IMR-90 (cell line): ENCODE results near the gene PAWR. TPM values are rescaled to one million over a fixed set of nuclear protein-coding genes. Genes with fewer than 3 reads are reported as not detected.
A peak's percentile ranks its signal among the peaks of the same experiment; 100 is the strongest.

Experiments used
- ATAC-seq: fragments of 200-7000 bp; cut with Tn5 transposase; 2 replicates; pipeline ENCODE4 v1.9.1; 2020; ENCODE audit warnings: low read depth, mild to moderate bottlenecking, moderate library complexity
- BruUV-seq: library from RNA; stranded (reverse); fragments of 400-500 nt; replicated peaks from 2 replicates; lab custom pipeline; 2021; lab: Mats Ljungman, UMichigan
- CTCF ChIA-PET: fragments of 300-600 bp; formaldehyde crosslinking; extraction: SDS; loops from one replicate; lab custom pipeline; 2021; ENCODE audit warnings: antibody characterized with exemption; lab: Yijun Ruan, JAX
- POLR2A ChIA-PET: fragments of 300-600 bp; sonication (Branson Sonifier 250); formaldehyde crosslinking; loops from one replicate; lab custom pipeline; 2022; ENCODE audit warnings: antibody characterized with exemption; ENCODE audit not compliant: unreplicated experiment; lab: Charles Lee
- DNase-seq: peaks from one replicate; pipeline ENCODE4 v3.0.0; 2013
- H2AFZ ChIP-seq: replicated peaks from 2 replicates; pipeline ENCODE3; 2013; ENCODE audit warnings: low read length, mild to moderate bottlenecking; ENCODE audit not compliant: poor library complexity
- H2AK5ac ChIP-seq: 2 replicates; pipeline ENCODE4 v1.6.1; 2013; ENCODE audit warnings: low read depth, low read length, inconsistent platforms
- H2AK9ac ChIP-seq: replicated peaks from 2 replicates; pipeline ENCODE3; 2013; ENCODE audit warnings: mild to moderate bottlenecking, low read depth, low read length, moderate library complexity; ENCODE audit not compliant: poor library complexity
- H2BK120ac ChIP-seq: 2 replicates; pipeline ENCODE4 v1.6.1; 2013; ENCODE audit warnings: low read depth, low read length, inconsistent platforms
- H2BK15ac ChIP-seq: 3 replicates; pipeline ENCODE4 v1.6.1; 2013; ENCODE audit warnings: low read depth, low read length, inconsistent platforms
- H2BK20ac ChIP-seq: 2 replicates; pipeline ENCODE4 v1.6.1; 2013; ENCODE audit warnings: low read depth, mild to moderate bottlenecking, inconsistent platforms, low read length, moderate library complexity
- H2BK5ac ChIP-seq: 2 replicates; pipeline ENCODE4 v1.6.1; 2013; ENCODE audit warnings: mild to moderate bottlenecking, low read depth, low read length, inconsistent platforms; ENCODE audit not compliant: poor library complexity, severe bottlenecking
- H3K14ac ChIP-seq: replicated peaks from 2 replicates; pipeline ENCODE4 v1.6.1; 2013; ENCODE audit warnings: low read depth, low read length, inconsistent platforms
- H3K18ac ChIP-seq: 2 replicates; pipeline ENCODE4 v1.6.1; 2013; ENCODE audit warnings: low read depth, low read length, control low read depth
- H3K23ac ChIP-seq: 2 replicates; pipeline ENCODE4 v1.6.1; 2013; ENCODE audit warnings: low read depth, low read length, inconsistent platforms
- H3K27ac ChIP-seq: 2 replicates; pipeline ENCODE4 v1.5.1; 2013; ENCODE audit warnings: mild to moderate bottlenecking, control low read depth, low read length; ENCODE audit not compliant: insufficient read depth
- H3K27me3 ChIP-seq: 2 replicates; pipeline ENCODE4 v1.6.1; 2013; ENCODE audit warnings: low read length; ENCODE audit not compliant: control insufficient read depth, insufficient read depth
- H3K36me3 ChIP-seq: 2 replicates; pipeline ENCODE4 v1.6.1; 2013; ENCODE audit warnings: low read length, mixed read lengths; ENCODE audit not compliant: control insufficient read depth, insufficient read depth
- H3K4ac ChIP-seq: 2 replicates; pipeline ENCODE4 v1.6.1; 2013; ENCODE audit warnings: low read depth, low read length, inconsistent platforms
- H3K4me1 ChIP-seq: 2 replicates; pipeline ENCODE4 v1.6.1; 2013; ENCODE audit warnings: low read length, mixed read lengths; ENCODE audit not compliant: control insufficient read depth, insufficient read depth
- H3K4me2 ChIP-seq: 2 replicates; pipeline ENCODE4 v1.6.1; 2013; ENCODE audit warnings: low read depth, mild to moderate bottlenecking, control low read depth, low read length, moderate library complexity
- H3K4me3 ChIP-seq: 2 replicates; pipeline ENCODE4 v1.5.1; 2013; ENCODE audit warnings: low read depth, mild to moderate bottlenecking, control low read depth, low read length, moderate library complexity; ENCODE audit not compliant: insufficient read depth
- H3K56ac ChIP-seq: 2 replicates; pipeline ENCODE4 v1.6.1; 2013; ENCODE audit warnings: low read length, inconsistent platforms; ENCODE audit not compliant: insufficient read depth; ENCODE audit errors: extremely low read depth
- H3K79me1 ChIP-seq, 2 experiments: 2 replicates each; pipeline ENCODE4 v1.6.1; 2013; ENCODE audit warnings: low read length in 2 of 2, inconsistent platforms in 1 of 2, low read depth in 1 of 2
- H3K9ac ChIP-seq: 2 replicates; pipeline ENCODE4 v1.6.1; 2013; ENCODE audit warnings: low read depth, low read length, control low read depth
- H3K9me1 ChIP-seq: 2 replicates; pipeline ENCODE4 v1.6.1; 2013; ENCODE audit warnings: low read length, inconsistent platforms; ENCODE audit not compliant: insufficient read depth
- H3K9me3 ChIP-seq: 2 replicates; pipeline ENCODE4 v1.6.1; 2013; ENCODE audit warnings: low read length; ENCODE audit not compliant: control insufficient read depth, insufficient read depth
- H4K20me1 ChIP-seq: 2 replicates; pipeline ENCODE4 v1.6.1; 2013; ENCODE audit warnings: low read length, inconsistent platforms; ENCODE audit not compliant: insufficient read depth
- H4K5ac ChIP-seq: 2 replicates; pipeline ENCODE4 v1.6.1; 2013; ENCODE audit warnings: mild to moderate bottlenecking, low read depth, low read length, control low read depth
- H4K8ac ChIP-seq, 2 experiments: 2 replicates each; pipeline ENCODE4 v1.6.1; 2013; ENCODE audit warnings: low read depth in 2 of 2, low read length in 2 of 2, control low read depth in 1 of 2, inconsistent platforms in 1 of 2
- H4K91ac ChIP-seq: 2 replicates; pipeline ENCODE4 v1.6.1; 2013; ENCODE audit warnings: low read depth, low read length, inconsistent platforms; ENCODE audit not compliant: insufficient read depth
- BHLHE40 ChIP-seq: fragments of 150-350 bp; IDR thresholded peaks from 2 replicates; pipeline ENCODE4 v1.6.1; 2016; ENCODE audit warnings: mild to moderate bottlenecking, low read depth, low read length
- CEBPB ChIP-seq: IDR thresholded peaks from 2 replicates; pipeline ENCODE4 v1.6.1; 2012; ENCODE audit warnings: low read depth, low read length, improper control_type of control experiment
- CHD1 ChIP-seq: IDR thresholded peaks from 2 replicates; pipeline ENCODE4 v1.6.1; 2012; ENCODE audit warnings: low read depth, low read length, improper control_type of control experiment
- MAFK ChIP-seq: IDR thresholded peaks from 2 replicates; pipeline ENCODE4 v1.6.1; 2012; ENCODE audit warnings: low read depth, low read length, improper control_type of control experiment
- POLR2A ChIP-seq: IDR thresholded peaks from 2 replicates; pipeline ENCODE4 v1.6.1; 2012; ENCODE audit warnings: mild to moderate bottlenecking, low read depth, low read length
- RAD21 ChIP-seq: IDR thresholded peaks from 2 replicates; pipeline ENCODE4 v1.6.1; 2012; ENCODE audit warnings: low read length, improper control_type of control experiment
- RCOR1 ChIP-seq: IDR thresholded peaks from 2 replicates; pipeline ENCODE4 v1.6.1; 2012; ENCODE audit warnings: mild to moderate bottlenecking, low read length, improper control_type of control experiment; ENCODE audit not compliant: insufficient replicate concordance
- RFX5 ChIP-seq: IDR thresholded peaks from 2 replicates; pipeline ENCODE4 v1.8.0; 2012; ENCODE audit warnings: low read depth, mild to moderate bottlenecking, low read length, moderate library complexity
- WGBS, 2 experiments: methylation state at CpG; one replicate each; pipeline versions ENCODE4 v1.1.5 to v1.1.7; 2013; ENCODE audit warnings: missing lambda C conversion rate in 2 of 2; ENCODE audit not compliant: insufficient read length in 1 of 2; ENCODE audit errors: extremely low coverage in 2 of 2; 5-methylcytosine and 5-hydroxymethylcytosine counted together
- dilution Hi-C: fragments of 300-500 bp; cut with HindIII; formaldehyde crosslinking; loops from one replicate; pipeline ENCODE4 v1.14.3; 2018; ENCODE audit warnings: low sequenced_read_pairs; ENCODE audit not compliant: unreplicated experiment
- in situ Hi-C: fragments of 300-500 bp; cut with MboI; formaldehyde crosslinking; loops from 3 replicates; pipeline ENCODE4 v1.14.3; 2019; ENCODE audit warnings: low sequenced_read_pairs, inconsistent platforms, mixed read lengths
- intact Hi-C: fragments of 100-400 bp; cut with micrococcal nuclease; formaldehyde crosslinking; loops from 2 replicates; pipeline ENCODE4 v1.10.0; 2022
- polyA plus RNA-seq, 3 experiments: library from polyadenylated mRNA; depleted of rRNA; stranded (reverse); fragments of >200 nt; gene quantifications; 2 replicates each; pipeline ENCODE4 v1.2.3, GENCODE V29; 2012; ENCODE audit warnings: low replicate concordance in 1 of 3
- total RNA-seq: library from RNA; depleted of rRNA; stranded (reverse); fragments of >200 nt; gene quantifications from 2 replicates; pipeline ENCODE4 v1.2.3, GENCODE V29; 2012
- TF ChIP-seq, protein P1 (sequence below): conservative IDR thresholded peaks from 2 replicates; pipeline ENCODE4 v1.5.1; 2012; ENCODE audit warnings: mild to moderate bottlenecking, low read depth, low read length, improper control_type of control experiment

The PAWR gene
- total and polyA plus RNA-seq, 2 of the 4 experiments (the other 2 are of a cell fraction), result 13.2 to 13.6 TPM

DNA sequence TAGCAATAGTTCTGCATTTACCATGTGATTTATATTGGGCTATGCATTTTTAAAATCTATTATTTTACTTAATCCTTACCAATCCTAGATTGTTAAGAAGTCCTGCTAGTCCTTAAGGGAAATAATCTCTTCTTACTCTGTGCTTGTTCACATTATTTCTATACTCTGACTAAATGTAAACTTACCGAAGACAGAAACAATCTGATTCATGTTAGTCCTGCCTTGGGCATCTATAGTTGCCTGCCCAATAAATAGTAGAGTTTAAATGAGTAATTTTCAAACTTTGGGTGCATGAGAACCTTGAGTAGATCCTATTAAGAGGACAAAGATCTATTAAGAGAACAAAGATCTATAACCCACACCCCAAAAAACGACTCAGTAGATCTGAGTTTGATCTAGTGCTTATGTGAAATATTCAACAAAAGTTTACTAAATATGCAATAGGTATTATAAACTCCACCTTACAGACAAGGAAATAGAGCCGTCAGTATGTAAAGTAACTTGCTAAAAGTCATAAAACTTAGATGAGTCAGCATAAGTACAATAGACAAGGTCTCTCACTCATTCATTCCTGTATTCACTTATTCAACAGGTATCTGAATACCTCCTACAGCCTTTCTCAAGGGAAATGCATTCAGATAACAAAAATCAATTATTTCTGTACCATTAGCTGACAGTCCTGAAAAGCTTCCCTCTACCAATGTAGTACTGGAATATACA is 127.6 kb downstream of the PAWR start:
- DNase-seq, result no peak
- Histone ChIP-seq H3K79me1 (peaks cover 0 to 7% of the 10 kb centered on the region in 2 experiments; a peak in 1 of 4 replicates), H3K4me3 (no peak overlapping the region), H4K91ac (no peak overlapping the region), H2AFZ (no peak overlapping the region), H3K9me1 (0 out of 2 replicates have a peak, but pooled peaks cover 3% of the 10 kb centered on the region), H3K56ac (no peak overlapping the region), H3K4me2 (no peak overlapping the region), H2BK20ac (no peak overlapping the region), H2BK15ac (no peak overlapping the region), H3K9me3 (peaks cover 4% of the 10 kb centered on the region), H3K27me3 (no peaks in the 10 kb centered on the region), H2AK9ac (no peak overlapping the region), H4K20me1 (no peaks in the 10 kb centered on the region), H3K27ac (no peak overlapping the region), H3K14ac (no peak overlapping the region), H3K36me3 (peaks cover 1% of the 10 kb centered on the region; the same call in 1 of the 2 replicates), H2BK120ac (no peak overlapping the region), H2AK5ac (no peak overlapping the region), H3K4me1 (peaks cover 8% of the 10 kb centered on the region), H4K8ac (no peak overlapping the region), H3K18ac (no peak overlapping the region), H3K9ac (no peak overlapping the region), H2BK5ac (no peak overlapping the region), H4K5ac (no peak overlapping the region), H3K23ac (no peak overlapping the region), H3K4ac (no peak overlapping the region)
- dilution Hi-C loops, result no loop called here
- no TSS peak for BruUV-seq
- CTCF ChIA-PET, result interaction anchor here (0.6 kb wide), 1 partner anchor 1373 kb away, joined by 3 read pairs; no protein-coding TSS in a partner anchor
- POLR2A ChIA-PET, result interaction anchor here (0.6 kb wide), 1 partner anchor 289 kb away, joined by 3 read pairs; no protein-coding TSS in a partner anchor
- TF ChIP-seq MAFK, result peak; percentile 81
- TF ChIP-seq RFX5, result no peak
- no peak for TF ChIP-seq CEBPB
- TF ChIP-seq RAD21, result no peak
- TF ChIP-seq, protein P1, sequence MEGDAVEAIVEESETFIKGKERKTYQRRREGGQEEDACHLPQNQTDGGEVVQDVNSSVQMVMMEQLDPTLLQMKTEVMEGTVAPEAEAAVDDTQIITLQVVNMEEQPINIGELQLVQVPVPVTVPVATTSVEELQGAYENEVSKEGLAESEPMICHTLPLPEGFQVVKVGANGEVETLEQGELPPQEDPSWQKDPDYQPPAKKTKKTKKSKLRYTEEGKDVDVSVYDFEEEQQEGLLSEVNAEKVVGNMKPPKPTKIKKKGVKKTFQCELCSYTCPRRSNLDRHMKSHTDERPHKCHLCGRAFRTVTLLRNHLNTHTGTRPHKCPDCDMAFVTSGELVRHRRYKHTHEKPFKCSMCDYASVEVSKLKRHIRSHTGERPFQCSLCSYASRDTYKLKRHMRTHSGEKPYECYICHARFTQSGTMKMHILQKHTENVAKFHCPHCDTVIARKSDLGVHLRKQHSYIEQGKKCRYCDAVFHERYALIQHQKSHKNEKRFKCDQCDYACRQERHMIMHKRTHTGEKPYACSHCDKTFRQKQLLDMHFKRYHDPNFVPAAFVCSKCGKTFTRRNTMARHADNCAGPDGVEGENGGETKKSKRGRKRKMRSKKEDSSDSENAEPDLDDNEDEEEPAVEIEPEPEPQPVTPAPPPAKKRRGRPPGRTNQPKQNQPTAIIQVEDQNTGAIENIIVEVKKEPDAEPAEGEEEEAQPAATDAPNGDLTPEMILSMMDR, result no peak
- TF ChIP-seq CHD1, result no peak
- TF ChIP-seq RCOR1, result no peak
- no peak for TF ChIP-seq POLR2A
- no peak for TF ChIP-seq BHLHE40
- in situ Hi-C loops, result no loop called here
- intact Hi-C loops, result no loop called here
- ATAC-seq, result no peak
- no CpG with 5 or more reads among the region's 3 CpGs for WGBS, 2 experiments
